NCI-H2171 (cell line): Measurements from ENCODE around the gene MYL11.
"Not testable (repeated sequence)": the region's sequence is repeated elsewhere in the genome, so short reads cannot be mapped to it uniquely, and the experiment has no call there.

ENCODE experiments used
- DNase-seq: peaks from one replicate; lab custom pipeline; 2025; lab: John Stamatoyannopoulos, UW

Gene MYL11

DNA sequence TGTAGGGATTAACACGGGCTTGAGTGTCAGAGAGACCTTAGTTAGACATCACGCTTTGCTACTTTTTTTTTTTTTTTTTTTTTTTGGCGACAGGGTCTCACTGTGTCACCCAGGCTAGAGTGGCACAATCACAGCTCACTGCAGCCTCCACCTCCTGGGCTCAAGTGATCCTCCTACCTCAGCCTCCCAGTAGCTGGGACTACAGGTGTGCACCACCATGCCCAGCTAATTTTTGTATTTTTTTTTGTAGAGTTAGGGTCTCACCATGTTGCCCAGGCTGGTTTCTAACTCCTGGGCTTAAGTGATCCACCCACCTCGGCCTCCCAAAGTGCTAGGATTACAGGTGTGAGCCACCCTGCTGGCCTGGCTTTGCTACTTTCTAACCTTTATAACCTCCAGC is 22.0 kb downstream of the MYL11 start:
- not testable (repeated sequence) for DNase-seq

DNA sequence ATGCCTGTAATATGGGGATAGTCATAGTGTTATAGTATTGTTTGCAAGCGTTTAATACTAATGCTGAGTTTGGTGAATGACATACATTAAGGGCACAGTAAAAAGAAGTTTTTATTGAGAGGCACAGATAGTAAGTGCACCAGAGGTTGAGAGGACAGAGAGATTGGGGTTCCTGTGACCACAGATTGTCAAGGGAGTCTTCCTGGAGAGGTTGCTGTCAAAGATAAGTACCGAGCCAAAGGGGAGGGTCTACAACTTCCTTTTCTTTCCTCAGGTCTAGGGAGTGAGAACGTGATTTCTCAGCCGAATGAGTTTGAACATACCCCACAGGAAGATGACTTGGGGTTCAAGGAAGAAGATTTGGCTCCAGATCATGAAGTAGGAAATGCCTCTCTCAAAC is 22.5 kb downstream of the MYL11 start:
- no peak for DNase-seq

- DNase-seq = no peak
These were observed 23.4 kb downstream of the MYL11 start for GRCh38 chr16:30397776-30398660.

DNA sequence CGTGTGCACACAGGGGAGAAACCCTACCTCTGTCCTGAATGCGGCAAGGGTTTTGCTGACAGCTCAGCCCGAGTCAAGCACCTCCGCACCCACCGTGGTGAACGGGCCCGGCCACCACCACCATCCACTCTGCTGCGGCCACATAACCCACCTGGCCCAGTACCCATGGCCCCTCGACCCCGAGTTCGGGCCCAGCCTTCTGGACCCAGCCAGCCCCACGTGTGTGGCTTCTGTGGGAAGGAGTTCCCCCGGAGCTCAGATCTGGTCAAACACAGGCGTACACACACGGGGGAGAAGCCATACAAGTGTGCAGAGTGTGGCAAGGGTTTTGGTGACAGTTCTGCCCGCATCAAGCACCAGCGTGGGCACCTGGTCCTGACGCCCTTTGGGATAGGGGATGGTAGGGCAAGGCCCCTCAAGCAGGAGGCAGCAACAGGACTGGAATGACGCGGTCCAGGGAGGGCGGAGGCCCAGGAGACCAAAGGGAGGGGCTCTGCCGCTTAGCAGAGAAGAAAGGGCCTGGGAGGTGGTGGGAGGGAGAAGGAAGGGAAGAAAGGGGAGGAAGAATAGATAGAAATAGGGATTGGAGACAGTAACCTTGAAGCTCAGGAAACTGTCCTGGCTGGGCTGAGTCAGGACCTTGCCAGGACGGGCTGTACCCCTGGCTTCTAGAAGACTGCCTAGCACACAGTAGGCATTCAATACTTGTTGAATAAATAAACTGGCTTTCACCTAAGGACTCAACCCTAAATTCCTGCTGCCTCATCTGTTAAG is 24.2 kb downstream of the MYL11 start:
- DNase-seq = no peak

DNA sequence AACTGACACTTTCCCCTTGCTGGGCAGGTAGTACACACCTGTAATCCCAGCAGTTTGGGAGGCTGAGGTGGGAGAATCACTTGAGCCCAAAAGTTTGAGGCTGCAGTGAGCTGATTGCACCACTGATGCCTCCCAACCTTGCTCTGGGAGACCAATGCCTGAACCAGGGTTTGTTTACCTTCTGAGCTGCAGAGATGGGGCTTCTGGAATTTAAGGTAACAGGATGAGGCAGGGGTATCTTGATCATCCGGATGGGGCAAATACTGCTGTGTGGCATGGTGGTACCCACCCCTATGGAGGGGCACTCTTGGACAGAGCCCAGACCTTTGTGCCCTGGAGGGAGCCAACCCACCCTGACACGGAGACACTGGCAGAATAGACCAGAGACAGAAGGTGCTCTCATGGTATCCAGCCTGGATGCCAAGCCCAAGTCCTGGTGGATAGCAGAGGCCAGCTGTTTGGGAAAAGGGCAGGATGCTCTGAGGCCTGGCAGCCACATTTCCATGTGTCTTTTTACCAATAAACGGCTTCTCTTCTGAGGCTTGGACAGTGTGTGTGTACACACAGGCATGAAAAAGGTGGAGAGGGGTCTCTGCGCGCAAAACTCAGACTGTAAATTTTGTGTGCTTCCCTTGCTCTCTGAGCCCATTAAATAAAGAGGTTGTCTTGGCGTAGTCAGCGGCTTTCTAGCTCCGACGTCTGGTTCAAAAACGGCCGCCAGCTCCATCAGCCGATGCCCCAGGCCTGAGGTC is 25.0 kb downstream of the MYL11 start:
- no peak for DNase-seq

- no peak for DNase-seq
These were observed 27.3 kb downstream of the MYL11 start for GRCh38 chr16:30401768-30402425.

- no peak for DNase-seq
These were observed 32.1 kb downstream of the MYL11 start for GRCh38 chr16:30406795-30407101.

DNA sequence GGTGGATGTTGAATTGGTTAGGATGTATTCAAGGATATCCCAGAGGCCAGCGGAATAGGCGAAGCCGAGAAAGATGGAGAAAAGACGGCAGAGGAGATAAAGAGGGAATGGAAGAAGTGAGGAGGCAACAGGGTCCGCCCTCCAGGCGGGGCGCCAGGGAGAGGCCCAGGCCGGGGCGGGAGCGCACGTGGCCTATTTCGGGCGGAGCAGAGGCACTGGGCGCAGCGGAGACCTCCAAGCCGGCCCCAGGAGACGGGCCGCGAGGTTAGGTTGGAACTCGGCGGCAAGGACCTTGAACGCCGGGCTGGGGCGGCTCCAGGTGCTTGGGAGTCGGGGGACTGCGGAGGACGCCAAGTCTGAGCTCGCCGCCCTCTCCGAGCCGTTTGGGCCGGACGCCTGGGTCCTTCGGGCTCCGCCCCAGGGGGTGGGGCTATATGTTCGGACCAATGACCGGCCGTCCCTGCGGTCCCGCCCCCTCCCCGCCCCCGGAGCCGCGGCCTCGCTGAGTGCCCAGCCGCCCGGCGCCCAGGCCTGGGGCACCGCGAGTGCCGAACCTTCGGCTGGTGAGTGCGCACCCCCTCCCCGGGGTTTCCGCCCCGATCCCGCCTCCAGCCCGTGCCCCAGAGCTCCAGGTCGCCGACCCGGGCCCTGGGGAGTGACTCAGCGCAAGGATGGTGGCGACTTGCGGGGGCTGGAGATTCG is 32.7 kb downstream of the MYL11 start, which contains the start of gene ZNF771:
ZNF771 (plus strand) TSS at position 505 of the 702 bp plus-strand sequence. CDS start 448 bp downstream, outside the sequence.
- DNase-seq = peak; percentile 85

GRCh38 chr16:30407804-30408534 is 33.4 kb downstream of the MYL11 start:
- no peak for DNase-seq

DNA sequence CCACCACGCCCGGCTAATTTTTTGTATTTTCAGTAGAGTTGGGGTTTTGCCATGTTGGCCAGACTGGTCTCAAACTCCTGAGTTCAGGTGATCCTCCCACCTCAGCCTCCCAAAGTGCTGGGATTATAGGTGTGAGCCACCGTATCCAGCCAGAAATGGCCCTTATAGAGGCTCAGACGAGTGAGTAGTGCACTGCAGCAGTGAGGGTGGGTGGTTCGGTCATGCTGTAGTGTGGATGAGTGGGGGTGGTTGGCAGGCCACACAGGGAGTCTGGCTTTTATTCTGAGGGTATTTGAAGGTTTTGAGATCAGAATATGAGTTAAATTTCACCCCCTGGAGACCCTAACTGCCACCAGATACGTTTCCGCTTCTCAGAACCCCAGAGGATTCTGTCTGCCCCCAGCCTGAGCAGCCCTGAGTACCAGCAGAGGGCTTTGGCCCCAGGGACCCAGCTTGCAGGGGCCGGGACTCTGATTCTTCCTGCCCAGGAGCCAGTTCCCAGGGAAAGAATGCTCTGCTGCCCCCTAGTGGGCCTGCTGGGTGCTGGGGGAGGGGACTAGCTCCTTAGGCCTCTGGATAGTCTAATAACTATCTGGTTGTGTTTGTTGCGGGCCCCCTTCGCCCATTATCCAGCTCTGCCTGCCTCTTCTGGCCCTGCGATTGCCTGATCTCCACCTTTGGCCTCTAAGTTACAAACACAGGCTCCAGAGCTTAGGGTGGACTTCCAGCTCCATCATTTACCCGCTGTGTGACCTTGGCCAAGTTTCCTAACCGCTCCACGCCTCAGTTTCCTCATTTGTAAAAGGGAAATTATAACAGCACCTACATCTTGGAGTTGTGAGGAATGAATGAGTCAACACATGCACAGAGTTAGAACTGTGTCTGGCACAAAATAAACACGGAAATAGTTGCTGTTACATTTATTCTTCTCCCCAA is 34.8 kb downstream of the MYL11 start:
- peak; percentile 76 for DNase-seq

DNA sequence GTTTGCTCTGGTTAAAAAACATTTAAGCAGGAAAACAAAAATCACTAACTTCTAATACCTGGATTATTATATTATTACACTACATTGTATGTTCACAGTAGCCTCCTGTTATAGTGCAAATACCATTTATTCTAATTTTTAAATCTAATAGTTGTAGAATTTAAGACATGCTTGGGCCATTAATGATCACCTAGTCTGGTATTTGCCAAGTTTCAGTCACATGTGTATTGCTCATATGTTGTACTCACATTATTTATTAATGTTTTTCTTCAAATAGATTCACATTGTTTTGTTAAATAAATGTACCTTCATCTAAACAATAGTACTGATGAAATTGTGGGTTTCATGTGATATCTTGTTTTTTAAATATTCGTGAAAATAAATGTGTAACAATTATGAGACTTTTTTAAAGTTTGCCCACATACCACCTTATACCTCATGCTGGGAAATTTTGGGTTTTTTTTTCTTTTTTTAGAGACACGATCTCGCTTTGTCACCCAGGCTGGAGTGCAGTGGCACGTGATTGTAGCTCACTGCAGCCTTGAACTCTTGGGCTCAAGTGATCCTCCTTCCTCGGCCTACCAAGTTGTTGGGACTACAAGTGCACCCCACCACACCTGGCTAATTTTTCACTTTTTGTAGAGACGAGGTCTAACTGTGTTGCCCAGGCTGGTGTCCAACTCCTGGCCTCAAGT is 38.7 kb downstream of the MYL11 start:
- DNase-seq = no peak

DNA sequence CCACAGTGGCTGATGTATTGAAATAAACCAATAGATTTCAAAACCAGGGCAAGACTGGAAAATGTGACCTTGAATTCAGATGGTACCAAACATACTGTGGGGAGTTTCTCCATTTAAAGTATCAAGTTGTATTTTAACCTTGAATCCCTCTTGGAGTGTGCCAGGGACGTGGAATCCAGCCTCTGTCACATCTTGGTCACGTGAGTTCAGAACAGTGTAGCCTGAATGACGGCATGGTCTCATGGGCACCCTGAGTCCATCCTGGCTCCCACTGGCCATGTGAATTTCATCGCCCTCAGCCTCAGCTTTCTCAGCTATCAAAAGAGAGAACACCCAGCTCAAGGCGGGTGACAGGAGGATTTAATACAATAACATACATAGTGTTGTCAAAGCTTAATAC is 39.6 kb downstream of the MYL11 start:
- DNase-seq = no peak

- no peak for DNase-seq
These were observed 41.5 kb downstream of the MYL11 start for GRCh38 chr16:30416047-30416603.

DNA sequence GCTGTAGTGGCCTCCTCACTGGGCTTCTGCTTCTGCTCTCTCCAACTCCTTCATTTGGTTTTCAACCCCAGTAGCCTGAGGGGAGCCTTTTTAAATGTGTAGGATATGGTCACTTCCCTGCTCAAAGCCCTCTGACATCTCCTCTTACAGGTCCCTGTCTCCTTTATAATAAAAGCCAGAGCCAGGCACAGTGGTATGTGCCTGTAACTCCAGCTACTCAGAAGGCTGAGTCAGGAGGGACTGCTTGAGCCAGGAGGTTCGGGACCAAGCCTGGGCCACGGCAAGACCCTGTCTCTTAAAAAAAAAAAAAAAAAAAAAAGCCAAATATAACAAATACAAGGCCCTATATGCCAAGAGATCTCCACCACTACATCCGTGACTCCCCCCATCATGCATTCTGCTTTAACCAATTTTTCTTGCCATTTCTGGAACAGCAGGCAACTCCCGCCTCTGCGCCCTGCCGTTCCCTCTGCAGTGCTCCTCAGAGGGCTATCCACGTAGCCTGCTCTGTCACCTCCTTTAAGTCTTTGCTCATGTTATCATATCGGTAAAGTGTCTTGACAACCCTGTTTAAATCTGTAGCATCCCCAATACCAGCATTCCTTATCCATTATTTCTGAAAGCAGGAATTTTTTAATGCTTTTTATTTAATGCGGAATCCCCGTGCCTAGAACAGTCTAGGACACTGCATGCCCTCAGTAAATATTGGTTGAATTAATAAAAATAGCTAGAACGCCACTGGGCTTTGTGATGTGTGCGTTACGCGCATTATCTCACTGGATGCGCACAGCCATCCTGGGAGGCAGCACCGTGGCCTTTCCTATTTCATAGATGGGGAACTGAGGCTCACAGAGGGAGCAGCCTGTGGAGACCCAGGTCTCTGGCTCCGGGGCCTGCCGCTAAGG is 42.3 kb downstream of the MYL11 start:
- no peak for DNase-seq

GRCh38 chr16:30417529-30418349 is 43.1 kb downstream of the MYL11 start:
- peak; percentile 94 for DNase-seq

DNA sequence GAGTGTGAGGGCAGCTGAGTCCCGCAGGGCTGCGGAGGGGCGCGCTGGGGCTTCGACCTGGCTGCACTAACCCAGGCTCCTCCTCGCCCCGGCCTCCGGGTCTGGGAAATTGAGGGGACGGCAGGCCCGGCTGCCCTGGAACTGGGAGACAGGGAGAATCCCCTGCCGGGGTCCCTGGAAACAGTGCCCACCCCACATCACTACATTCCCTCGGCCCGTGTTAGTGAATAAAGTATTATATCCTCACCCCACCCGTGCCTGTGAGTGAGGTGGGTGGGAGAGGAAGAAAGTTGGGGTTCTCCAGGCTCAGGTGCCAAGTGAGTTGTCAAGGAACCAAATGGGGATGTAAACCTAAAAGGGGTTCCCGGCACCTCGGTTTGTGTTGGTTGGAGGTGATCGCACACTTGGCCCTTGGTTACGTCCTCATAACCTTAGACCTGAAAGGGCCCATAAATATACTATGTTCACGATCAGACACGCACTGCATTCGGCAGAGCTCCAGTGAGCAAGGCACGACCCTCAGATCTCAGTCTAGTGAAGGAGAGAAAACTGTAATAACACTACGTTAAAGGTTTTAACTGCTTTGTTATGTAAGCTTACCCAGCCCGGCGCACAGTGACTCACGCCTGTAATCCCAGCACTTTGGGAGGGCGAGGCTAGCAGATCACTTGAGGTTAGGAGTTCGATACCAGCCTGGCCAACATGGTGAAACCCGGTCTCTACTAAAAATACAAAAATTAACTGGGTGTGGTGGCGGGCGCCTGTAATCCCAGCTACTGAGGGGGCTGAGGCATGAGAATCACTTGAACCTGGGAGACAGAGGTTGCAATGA is 44.0 kb downstream of the MYL11 start:
- DNase-seq = no peak
